GM18511 (cell line): ENCODE measurements around the gene ADTRP.
"Not testable (repeated sequence)": the region's sequence is repeated elsewhere in the genome, so short reads cannot be mapped to it uniquely, and the experiment has no call there.

Experiments used
- ATAC-seq: cut with Tn5 transposase; IDR thresholded peaks from one replicate; pipeline ENCODE4 v1.9.1; 2021; ENCODE audit warnings: mild to moderate bottlenecking, moderate library complexity; ENCODE audit not compliant: unreplicated experiment

Gene ADTRP

DNA sequence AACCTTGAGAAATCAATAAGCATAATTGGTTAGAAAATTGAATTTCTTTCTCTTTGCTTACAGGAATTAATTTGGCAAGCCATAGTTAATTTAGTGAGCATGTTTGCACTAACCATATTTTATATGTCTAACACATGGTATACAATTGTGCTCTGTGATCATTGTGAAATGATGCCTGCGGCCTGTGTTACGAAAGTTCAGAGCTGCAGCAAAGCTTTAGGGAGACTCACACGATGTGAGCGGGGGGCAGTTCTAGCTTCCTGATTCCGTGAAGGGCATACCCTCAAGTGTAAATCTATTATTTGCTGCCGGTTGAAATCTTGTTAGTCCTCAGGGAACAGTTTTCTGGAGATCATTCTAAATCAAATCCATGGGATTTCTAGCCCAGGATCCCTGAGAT lies 25.5 kb upstream of the ADTRP start:
- no peak for ATAC-seq

DNA sequence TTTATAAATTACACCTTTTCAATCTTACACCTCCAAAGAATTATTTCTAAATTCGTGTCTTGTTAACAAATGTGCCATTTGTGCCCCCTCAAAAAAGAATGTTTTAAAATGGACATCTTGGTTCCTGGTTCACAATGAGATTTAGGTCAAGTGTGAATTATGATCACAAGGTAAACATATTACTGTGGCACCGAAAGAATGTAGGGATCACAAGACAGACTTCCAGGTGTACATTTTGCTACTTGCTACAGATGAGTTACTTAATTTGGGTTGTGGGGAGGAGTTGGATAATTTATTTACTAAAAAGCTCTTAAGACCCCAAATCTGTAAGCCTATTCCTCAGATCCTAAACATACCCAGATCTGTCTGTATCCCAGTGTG lies 25.0 kb upstream of the ADTRP start:
- no peak for ATAC-seq

DNA sequence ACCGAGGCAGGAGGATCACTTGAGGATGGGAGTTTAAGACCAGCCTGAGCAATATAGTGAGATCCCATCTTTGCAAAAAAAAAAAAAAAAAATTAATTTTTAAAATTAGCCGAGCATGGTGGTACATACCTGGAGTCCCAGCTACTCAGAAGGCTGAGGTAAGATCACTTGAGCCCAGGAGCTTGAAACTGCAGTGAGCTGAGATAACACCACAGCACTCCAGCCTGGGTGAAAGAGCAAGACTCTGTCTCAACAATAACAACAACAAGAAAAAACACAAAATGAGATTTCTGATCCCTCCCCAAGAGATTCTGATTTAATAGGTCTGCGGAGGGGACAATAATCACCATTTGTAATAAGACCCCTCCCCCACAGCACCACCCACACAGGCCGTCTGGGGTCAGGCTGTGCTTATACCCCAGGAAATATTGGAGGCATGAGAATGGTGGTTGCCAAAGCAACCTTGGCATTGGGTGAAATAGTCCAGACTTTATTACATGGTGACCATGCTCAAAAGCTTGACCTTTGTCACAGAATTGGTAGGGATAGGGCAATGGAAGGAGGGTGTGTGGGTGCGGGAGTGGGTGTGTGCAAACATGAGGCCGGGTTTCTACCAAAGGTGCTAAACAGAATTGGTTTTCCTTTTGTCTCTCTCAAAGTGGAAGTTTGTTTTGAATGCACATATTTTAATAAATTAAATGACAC lies 24.4 kb upstream of the ADTRP start:
- ATAC-seq, result no peak

DNA sequence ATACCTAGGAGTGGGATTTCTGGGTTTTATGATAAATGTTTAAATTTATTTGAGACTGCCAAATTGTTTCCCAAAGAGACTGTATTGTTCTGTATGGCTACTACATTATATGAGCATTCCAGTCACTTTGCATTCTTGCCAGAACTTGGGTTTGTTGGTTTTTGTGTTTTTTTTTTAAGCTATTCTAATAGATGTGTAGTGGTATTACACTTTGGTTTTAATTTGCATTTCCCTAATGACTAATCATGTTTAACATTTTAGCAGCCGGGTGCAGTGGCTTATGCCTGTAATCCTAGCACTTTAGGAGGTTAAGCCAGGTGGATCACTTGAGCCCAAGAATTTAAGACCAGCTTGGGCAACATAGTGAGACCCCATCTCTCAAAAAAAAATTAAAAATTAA lies 21.9 kb upstream of the ADTRP start:
- ATAC-seq, result not testable (repeated sequence)

DNA sequence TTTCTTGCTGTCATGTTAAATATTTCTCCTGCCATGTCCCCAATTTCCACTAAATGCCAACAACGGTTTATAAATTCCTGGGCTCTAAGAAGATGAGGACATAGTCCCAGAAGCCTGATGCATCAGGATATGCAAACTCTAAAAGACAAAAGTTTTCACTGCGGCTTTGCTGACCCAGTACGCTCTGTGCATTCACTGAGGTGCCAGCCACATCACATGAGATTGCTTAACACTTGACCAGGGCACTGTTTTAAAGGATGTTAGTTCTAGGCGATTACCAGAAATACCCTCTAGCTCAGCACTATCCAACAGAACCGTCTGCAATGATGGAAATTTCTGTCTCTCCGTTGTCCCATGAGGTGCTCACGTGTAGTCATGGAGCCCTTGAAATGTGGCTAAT lies 19.9 kb upstream of the ADTRP start:
- no peak for ATAC-seq

DNA sequence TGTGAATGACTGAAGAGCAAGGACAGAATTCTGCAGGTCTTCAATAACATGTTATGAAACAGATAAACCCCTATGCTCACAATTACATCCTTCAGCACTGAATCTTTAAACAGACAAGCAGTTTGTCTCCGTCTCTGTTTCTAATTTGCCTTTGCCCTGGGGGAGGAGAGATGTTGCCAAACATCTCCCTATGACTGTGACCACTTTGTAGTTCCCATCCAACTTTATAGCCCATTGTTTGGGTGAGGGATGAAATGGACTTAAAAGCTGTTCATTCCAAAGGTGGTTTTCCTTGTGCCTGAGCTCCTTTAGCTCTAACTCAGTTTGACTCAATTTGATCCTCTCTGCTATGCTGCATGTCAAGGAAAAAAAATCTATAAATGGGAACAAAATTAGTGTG lies 19.5 kb upstream of the ADTRP start:
- ATAC-seq, result no peak

DNA sequence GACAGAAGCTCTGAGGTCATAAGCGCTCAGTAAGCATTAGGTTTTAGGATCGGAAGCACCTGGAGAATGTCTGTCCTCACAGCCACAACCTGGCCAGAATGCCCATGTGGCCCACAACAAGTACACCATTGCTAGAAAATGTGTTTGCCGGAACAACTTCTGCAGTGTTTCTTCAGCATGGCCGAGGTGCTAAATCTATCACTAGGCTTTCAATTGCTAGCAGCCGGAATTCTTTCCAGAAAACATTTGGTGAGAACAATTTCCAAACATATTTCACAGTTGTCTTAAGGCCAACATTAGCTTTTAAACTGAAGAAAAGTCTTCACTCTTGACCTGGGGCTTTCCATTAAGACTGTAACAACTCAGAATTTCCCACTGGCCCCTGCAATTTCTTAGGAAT lies 18.2 kb upstream of the ADTRP start:
- no peak for ATAC-seq

DNA sequence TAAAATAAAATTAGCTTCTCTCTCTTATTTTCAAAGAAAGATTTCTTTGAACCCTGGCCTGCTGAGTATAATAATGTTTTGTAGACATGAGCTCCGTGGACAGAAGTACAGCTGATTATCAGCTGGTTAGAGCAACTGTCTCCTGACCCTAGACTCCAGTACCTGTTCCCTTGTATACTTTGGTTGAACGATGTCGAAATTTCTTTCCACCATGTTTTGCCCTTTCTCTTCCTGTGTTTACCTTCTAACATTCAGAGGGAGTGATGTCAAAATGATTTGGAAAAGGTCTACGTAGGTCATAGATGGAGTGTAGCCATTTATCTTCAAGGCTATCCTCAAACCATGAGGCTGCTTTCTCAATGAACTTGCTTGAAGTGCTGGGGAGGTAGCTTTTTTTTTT lies 16.8 kb upstream of the ADTRP start:
- ATAC-seq, result no peak

DNA sequence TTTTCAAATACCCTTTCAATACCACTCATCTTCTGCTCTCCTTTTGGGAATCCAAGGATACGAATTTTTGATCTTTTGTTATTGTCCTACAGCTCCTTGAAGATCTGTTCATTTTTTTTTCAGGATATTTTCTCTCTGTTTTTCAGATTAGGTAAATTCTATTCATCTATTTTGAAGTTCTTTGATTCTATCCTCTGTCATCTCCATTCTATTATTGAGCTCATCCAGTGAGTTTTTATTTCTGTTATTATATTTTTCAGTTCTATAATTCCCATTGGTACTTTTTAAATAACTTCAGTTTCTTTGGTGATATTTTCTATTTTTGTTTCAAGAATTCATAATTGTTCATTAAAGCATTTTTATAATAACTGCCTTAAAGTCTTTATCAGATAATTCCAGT lies 14.7 kb upstream of the ADTRP start:
- ATAC-seq, result no peak

DNA sequence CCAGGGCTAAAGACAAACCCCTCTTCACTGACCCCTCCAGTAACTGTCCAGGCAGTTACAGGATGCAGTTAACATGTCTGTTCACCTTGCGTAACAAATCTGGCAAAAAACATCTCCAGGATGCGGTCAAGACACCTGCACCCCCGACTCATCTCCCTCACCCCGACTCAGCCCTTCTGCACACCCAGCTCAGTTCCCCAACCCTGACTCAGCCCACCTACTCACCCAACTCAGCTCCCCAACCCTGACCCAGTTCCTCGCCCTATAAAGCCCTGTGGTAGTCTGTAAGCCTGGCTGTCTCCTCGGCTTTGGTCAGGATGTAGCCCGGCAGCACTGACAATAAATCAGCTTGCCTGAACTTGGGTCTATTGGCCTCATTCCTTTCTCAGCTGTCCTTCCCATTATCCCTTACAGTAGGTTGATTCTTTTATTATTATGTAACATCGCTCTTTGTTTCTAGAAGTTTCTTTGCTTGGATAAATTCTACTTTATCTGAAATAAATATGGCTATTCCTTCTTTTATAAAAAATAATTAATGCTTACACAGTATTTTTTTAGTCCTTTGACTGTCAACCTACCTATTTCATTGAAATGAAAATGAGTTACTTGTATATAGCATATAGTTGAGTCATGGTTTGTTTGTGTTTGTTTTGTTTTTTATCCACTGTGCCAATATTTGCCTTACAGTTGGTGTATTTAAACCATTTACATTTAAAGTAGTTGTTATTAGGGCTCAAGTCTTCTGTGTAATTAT lies 12.9 kb upstream of the ADTRP start:
- no peak for ATAC-seq

DNA sequence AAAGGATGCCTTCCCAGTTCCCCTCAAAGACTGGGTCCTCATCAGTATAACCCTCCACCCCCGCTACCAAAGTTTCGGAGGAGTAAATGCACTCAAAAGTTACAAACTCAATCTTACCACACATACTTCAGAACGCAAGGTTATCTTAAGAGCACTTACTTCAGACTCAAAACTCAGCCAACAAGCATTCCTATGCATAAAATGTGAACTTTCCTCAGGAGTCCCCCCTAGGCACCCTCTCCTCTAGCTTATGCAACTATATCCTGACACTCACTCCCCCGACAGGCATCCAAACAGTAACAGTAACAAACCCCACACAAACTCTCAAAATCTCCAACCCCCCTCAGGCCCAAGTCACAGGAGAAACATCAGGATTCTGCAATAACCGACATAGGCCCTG lies 11.1 kb upstream of the ADTRP start:
- no peak for ATAC-seq

DNA sequence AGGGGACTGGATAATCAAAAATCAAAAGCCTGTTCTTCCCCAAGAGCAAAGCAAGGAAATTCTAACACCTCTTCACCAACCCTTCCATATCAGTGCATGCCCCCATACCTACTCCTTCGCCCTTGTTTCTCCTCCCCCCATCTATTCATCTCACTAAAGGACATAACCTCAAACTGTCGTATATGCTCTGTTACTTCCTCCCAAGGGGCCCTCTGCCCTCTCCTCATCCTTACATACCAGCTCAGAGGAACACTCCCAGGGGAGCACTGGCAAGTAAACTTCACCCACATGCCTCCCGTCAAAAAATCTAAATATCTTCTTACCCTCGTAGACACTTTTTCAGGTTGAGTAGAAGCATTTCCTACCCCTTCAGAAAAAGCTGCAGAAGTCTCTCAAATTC lies 9.4 kb upstream of the ADTRP start:
- ATAC-seq, result no peak

DNA sequence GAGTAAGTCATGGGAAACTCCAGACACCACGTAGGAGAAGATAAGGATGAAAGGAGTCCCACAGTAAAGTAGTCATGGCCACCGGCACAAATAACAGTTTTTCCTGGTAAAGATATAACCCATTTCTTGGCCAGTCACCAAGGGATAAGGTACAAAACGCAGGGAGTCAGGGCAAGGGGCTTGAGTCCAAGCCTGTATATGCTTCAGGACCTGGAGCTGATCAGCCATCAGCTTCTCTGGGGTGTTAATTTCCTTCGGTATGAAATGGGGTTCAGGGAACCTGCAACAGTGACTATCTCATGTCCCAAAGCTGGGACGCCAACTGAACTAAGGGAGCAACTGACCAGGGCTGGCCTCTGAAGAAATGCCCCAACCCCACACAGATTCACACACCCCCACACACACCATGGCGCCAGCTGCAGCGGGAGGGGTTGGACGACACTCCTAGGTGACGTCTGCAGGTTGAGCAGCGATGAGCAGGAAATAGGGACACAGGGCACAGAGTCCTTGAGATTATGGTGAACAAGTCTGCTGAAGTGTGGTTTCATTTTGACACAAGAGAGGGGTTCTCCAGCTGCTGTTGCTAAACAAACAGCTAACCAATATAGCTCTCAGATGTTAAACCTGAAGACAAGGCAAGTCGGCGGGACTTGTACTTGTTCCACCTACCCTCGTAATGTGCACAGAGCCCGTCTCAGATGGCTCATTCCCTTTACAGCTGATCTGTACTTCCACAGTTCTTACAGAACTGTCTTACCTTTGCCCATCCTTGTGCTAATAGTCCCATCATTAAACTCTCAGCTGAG lies 7.4 kb upstream of the ADTRP start:
- peak; percentile 92 for ATAC-seq

DNA sequence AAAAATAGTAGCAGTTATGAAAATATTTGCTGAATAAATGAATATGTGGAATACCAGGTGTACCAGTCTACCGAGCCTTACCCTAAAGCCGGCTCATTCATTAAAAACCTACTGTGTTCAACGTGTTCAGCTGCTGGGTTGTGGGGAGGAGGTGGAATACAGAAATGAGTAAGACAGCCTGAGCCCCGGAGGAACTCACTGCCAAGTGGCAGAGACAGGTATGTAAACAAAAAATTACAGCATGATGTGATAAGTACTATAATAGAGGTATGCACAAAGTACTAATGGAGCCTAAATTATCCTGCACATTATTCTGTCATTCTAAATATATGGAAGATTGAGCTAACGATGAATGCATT lies 6.8 kb upstream of the ADTRP start:
- peak; percentile 66 for ATAC-seq

DNA sequence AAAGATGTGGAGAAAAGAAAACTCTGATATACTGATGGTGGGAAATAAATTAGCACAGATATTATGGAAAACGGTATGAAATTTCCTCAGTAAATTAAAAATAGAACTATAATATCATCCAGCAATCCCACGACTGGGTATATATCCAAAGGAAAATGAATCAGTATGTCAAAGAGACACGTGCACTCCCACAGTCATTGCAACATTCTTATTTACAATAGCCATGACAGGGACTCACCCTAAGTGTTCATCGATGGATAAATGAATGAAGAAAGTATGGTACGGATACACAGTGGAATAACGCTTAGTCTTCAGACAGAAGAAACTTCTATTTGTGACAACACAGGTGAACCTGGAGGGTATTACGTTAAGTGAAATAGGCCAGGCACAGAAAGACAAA lies 5.7 kb upstream of the ADTRP start:
- no peak for ATAC-seq

DNA sequence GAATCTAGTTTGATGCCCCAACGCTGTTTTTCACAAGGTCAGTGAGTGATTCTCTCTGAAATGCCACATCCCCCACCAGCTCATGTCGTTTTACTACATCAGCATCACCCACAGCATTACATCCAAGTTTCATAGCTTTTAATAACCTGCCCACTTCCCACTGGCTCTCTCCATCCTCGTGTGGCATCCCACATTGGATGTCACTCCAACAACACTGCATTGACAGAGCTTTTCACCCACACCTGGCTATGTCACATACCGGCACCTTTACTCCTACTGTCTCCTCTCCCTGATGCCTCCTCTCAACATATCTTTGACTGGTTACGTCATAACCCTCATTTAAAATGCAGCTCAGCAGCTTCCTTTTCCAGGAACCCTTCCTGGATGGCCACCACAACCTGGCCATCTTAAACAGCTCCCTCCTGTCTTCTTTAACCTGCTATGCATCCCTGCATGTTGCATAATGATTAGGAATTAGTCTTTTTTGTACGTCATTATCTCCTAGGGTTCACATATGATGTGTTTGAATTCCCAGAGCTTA lies 5.0 kb upstream of the ADTRP start:
- ATAC-seq, result no peak

DNA sequence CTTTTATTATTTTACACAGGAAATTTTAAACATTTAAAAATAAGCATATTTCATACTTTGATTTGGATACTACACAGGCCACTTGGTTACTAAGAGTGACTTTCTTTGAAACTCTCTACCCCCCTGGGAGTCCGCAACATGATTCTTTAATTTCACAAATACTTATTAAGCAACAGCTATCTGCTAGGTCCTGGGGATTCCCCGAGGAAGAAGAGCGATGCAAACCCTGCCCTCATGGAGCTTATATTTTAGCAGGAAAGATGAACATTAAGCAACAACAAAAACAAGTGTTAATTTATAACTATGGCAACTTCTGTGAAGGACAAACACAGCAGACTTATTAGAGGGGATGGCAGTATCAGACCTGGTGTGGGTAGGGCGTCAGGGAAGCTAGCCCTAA lies 3.9 kb upstream of the ADTRP start:
- no peak for ATAC-seq

DNA sequence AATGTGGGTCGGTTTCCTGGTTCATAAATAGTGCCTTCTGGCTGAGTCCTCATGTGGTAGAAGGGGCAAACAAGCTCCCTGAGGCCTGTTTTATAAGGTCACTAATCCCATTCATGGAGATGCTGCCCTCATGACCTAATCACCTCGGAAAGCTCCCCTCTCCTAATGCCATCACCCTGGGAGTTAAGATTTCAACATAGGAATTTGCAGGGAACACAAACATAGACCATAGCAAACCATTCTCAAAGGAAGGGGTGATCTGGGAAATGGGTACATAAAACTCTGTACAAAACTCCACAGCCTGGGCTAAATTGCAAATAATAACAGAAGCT lies 1.5 kb upstream of the ADTRP start:
- ATAC-seq, result no peak

DNA sequence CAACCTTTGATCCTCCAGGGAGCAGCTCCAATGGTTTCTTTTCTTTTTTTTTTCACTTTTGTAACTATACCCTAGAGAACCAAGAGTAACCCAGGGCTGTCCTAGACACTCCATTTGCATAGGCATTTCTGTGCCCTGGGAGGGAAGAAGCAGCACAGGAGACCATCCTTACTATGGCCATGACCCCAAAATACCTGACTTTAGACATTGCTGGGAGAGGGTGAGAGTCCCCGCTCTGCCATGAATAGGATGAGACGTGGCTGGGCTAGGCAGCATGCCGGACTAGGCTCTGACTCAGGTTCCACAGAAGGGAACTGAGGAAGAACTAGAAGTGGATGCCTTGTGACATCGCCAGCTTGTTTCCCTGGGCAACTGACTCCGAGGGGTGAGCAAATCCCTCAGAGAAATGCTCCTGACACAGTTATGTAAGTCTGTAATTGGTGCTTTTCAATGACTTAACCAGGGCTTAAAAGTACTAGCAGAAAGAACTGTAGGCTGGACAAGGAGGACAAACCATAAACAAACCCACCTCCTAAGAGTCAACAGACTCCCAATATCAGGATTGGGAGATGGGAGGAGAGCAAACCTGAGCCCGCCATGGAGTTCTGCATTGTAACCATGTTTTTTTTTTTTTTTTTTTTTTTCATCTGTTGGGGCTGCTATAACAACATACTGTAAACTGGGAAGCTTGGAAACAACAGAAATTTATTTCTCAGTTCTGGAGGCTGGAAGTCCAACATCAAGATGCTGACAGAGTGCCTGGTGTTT lies 910 bp upstream of the ADTRP start:
- ATAC-seq, result no peak

DNA sequence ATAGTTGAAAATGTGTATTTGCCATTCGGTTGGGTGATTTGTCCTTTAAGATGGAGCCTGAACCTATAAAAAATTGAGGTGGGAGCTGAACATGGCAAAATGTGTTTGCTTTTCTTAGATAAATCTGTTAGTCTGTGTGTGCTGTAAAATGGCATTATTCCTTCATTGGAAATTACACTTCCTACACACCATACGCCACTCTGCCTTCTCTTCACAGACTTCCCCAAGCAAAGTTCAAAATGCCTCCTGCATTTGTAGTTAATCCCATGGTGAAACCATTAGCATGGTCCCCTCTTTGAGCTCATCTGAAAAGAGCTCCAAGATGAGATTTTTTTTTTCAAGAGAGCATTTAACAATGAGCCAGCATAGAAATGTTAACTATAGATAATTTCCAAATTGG lies 567 bp downstream of the ADTRP start:
- no peak for ATAC-seq

DNA sequence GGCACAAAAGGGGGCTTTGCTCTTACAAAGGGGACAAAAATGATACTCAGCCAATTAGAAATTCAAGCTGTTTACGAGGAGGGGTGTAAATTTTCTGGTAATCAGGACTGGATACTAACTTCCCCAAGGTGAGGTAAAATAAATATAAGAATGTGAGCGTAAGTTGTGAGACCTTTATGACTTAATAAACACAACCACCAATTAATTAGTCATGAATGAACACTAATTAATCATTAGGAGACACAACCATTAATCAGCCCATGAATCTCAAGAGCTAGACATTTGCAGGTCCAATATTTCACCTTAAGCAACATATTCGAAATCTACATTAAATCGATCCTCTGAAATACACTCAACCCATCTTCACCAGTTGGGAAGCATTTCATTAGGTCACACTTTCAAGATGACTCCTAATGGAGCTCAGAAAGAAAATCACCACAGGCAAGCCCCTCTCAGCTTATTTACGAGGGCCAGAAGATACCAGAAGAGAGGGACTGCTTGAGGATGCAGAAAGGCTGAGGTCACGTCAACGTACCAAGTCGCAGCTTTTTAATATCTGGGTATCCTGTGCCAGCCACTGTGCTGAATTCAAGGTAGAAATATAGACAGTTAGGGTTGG lies 2.7 kb downstream of the ADTRP start:
- no peak for ATAC-seq
